ENCODE results near the gene XYLT2.

DNA sequence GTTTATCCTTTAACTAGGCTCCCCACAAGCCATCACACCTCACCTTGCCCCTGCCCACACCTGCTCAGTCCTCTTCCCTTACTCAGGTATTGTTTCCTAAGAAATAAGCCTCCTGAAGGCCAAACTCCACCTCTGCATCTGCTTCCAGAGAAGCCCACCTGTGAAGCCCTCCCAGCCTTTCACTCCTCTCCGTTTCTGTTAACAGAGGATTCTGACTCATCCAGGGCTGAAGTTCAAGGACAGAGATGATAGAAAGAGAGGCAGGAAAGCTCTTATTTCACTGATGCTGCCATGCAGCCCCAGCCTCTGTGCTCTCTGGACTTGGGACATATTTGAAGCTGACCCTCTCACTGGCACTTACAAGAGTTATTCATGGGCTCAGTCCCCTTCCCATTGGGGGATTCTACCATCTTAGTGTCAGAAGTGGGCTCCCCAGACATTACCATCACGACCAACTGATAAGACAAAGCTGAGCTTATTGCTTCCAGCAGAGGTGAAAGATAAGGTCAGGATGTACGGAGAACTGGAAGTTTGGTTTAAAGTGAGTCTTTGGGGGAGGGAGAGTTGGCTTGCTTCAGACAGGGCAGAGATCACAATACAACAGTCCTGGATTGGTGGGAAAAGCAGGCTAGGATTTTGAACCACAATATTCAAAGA, 35.3 kb upstream of the XYLT2 start:
- no peak for TF ChIP-seq YY1 (IDR thresholded peaks at IDR 0.05; ENCODE audit: low read depth)
- no peak for TF ChIP-seq TAF1 (IDR thresholded peaks at IDR 0.05; ENCODE audit: low read depth)
- no peak for TF ChIP-seq CEBPB (IDR thresholded peaks at IDR 0.05)
- no peak for TF ChIP-seq EP300 (IDR thresholded peaks at IDR 0.05; ENCODE audit: borderline replicate concordance)
- no peak for TF ChIP-seq CREB1 (IDR thresholded peaks at IDR 0.05; ENCODE audit: low read depth)
- no peak for TF ChIP-seq EGR1 (IDR thresholded peaks at IDR 0.05)
- TF ChIP-seq TEAD4 (IDR thresholded peaks at IDR 0.05), result no peak
- no peak for TF ChIP-seq NFIC (IDR thresholded peaks at IDR 0.05)
- TF ChIP-seq TCF12 (IDR thresholded peaks at IDR 0.05; ENCODE audit: low read depth), result no peak
- TF ChIP-seq, protein P1, sequence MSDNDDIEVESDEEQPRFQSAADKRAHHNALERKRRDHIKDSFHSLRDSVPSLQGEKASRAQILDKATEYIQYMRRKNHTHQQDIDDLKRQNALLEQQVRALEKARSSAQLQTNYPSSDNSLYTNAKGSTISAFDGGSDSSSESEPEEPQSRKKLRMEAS (IDR thresholded peaks at IDR 0.05), result no peak
- TF ChIP-seq, protein P2, sequence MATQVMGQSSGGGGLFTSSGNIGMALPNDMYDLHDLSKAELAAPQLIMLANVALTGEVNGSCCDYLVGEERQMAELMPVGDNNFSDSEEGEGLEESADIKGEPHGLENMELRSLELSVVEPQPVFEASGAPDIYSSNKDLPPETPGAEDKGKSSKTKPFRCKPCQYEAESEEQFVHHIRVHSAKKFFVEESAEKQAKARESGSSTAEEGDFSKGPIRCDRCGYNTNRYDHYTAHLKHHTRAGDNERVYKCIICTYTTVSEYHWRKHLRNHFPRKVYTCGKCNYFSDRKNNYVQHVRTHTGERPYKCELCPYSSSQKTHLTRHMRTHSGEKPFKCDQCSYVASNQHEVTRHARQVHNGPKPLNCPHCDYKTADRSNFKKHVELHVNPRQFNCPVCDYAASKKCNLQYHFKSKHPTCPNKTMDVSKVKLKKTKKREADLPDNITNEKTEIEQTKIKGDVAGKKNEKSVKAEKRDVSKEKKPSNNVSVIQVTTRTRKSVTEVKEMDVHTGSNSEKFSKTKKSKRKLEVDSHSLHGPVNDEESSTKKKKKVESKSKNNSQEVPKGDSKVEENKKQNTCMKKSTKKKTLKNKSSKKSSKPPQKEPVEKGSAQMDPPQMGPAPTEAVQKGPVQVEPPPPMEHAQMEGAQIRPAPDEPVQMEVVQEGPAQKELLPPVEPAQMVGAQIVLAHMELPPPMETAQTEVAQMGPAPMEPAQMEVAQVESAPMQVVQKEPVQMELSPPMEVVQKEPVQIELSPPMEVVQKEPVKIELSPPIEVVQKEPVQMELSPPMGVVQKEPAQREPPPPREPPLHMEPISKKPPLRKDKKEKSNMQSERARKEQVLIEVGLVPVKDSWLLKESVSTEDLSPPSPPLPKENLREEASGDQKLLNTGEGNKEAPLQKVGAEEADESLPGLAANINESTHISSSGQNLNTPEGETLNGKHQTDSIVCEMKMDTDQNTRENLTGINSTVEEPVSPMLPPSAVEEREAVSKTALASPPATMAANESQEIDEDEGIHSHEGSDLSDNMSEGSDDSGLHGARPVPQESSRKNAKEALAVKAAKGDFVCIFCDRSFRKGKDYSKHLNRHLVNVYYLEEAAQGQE (IDR thresholded peaks at IDR 0.05; ENCODE audit: low read depth), result no peak
